ENCODE measurements around the gene MYO6.
A peak's percentile ranks its signal among the peaks of the same experiment; 100 is the strongest.

Gene MYO6

DNA sequence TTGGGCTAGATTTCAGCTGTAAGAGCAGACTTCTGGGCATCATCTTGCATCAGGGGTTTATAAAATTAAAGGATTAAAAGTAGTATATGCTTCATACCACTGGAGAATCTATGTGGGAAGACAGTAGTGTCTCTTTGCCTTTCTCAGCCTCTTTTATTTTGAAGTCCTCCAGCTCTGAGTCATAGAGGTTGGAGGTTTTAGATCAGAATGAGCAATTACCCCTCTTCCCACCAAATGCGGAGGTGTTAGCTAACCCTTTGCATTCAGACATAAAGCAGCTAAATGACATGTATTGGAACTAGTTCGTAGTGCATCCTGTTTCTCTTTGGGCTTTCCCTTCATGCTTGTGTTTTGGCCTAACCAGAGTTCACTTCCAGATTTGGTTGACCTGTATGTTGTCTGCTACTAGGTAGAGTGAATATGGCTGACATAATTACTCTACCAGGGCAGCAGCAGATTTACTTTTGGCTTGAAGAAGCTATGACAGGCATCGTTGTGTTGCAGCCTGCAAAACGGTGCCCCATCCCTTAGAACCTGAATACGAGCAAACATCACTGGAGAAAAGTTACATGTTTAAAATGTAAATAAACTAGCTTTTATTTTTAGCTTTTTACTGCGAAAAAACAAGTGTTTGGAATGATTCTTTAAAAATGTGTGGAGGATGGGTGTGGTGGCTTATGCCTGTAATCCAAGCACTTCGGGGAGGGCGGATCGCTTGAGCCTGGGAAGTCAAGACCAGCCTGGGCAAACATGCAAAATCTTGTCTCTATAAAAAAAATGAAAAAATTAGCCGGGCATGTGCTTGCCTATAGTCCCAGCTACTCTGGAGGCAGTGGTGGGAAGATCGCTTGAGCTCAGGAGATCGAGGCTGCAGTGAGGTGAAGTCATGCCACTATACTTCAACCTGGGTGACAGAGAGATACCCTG is 82.2 kb downstream of the MYO6 start:
- no peak for DNase-seq

DNA sequence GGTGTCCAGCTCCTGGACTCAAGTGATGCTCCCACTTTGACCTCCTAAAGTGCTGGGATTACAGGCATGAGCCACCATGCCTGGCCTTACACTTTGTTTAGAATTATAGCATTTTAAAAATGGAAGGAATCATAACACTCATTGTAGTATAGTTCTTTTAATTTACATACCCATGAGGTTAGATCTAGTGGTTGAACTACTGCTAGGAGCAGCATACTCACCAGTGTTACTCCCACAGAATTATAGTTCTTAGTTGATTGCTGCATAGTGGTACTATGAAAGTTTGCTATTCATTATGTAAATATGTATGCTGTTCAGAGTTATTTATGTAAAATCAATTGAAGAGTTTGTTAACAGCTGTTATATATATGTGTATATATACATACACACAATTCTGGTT is 85.4 kb downstream of the MYO6 start:
- DNase-seq, result no peak

DNA sequence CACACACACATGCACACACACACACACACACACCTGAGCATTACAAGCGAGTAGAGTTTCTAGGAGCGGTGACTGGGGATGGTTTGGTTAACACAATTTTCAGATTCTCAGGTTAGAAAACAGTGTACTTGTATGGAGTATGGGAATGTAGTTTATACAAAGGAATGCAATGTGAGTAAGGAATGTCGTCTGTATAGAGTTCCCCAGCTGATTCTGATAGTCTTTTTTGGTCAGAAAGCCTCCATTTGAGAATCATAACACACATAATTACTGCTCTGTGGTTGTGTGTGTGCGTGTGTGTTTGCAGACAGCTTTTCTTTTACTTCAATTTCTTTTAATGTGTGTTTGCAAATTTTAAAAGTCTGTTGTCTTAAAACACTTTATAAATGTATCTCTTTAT is 93.2 kb downstream of the MYO6 start:
- no peak for DNase-seq

DNA sequence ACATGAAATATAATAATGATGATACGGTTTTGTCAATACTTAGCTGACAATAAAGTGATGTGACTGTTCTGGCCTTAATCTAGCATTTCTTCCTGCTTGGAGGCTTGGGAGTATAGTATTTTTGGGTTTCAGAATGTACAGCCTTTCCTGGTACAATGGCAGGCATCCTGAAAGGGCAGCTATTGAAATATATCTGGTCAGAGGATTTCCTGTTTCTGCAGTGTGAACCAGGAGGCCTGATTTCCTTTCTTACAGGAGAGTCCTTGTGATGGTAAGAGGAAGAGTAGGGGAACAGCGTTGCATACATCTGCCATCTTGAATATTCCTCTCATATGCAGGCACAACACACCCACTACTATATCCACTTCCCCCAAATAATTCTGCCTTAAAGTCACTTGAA is 93.7 kb downstream of the MYO6 start:
- no peak for DNase-seq

DNA sequence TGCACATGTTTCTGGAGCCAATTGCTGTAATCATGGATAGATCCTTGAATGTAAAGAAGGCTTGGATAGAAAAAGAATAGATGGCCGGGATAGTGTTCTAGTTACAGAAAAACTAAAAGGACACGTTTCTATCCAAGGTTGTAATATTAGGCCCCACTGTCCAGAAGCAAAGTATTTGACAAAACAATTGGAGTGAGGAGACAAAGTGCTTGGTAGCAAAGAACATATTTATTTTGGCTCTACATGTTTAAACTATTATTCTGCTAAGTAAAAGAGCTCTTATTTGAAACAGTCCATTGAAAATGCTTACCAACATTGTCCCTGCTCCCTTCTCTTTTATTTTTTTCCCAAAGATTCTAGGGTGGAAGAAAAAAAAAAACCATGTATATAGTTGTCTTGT is 94.4 kb downstream of the MYO6 start:
- no peak for DNase-seq

DNA sequence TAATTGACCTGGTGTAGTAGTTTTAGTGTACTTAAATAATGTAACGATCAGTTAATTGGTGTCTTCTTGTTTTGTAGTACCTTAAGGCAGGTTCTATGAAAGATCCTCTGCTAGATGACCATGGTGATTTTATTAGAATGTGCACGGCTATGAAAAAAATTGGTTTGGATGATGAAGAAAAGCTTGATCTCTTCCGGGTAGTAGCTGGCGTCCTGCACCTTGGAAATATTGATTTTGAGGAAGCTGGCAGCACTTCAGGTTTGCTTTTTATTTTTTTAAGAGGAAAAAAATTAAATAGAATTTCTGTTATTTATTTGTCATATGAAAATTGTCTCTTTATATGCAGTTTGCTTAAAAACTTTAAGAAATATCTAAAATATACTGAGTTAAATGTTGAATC is 99.2 kb downstream of the MYO6 start:
- no peak for DNase-seq

DNA sequence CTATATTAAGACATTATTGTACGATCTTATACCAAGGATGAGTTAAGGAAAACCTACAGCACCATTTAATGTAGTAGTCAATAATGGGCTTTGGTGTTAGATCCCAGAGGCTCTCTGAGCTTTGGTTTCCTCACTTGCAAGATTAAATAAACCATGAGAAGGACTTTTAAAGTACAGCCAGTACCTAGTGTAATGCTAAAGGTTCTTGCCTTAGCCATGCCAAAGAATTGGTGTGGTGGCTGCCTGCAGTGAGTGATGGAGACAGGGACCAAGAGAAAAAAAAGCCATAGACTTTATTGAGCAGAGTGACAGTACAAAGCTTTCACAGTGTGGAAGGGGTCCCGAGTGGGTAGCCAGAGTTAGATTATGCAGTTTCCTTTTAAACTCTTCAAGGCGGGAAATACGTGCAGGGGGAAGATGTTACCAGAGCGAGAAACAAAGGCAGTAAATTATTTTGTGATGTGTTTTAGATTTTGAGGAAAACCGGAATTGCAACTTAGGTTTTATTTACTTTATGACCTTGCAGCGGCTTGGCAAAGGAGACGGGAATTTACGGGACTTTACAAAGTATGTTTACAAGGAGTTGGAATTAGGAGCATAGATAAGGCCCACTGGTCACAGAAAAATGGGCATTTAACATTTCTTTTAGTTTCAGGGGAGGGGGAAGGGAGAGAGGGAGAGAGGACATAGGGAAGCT is 100.4 kb downstream of the MYO6 start:
- DNase-seq, result no peak

DNA sequence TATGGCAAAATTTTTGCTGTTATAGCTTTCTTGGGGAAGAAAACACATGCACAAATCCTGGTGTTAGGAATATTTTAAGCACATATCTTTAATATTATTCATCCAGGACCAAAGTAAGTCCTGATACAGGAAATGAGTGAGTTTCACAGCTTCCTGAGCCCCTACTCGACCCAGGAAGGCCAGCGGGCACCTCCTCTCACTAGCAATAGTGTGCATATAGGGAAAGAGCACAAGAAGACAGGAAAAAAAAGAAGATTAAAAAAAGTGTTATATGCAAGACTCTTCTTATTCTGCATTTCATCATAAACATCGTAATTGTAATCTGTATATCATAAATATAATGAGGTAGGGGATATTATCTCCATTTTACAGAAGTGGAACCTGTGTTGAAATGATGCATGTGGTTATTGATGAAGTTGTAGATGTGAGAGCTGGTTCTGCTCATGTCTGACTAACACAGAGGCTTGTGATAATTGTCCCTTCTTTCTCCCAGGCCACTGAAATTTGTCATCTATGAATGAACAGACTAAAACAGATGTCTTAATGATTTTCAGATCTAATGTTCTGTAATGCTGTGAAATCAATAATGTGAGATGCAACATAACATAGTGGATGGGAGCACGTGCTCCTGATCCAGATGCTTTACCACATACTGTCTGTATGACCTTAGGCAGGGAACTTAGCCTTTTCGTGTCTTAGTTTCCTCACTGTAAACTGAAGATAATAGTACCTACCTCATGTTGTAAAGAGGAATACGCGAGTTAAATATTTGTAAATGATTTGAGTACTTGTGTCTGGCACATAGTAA is 101.2 kb downstream of the MYO6 start:
- no peak for DNase-seq

DNA sequence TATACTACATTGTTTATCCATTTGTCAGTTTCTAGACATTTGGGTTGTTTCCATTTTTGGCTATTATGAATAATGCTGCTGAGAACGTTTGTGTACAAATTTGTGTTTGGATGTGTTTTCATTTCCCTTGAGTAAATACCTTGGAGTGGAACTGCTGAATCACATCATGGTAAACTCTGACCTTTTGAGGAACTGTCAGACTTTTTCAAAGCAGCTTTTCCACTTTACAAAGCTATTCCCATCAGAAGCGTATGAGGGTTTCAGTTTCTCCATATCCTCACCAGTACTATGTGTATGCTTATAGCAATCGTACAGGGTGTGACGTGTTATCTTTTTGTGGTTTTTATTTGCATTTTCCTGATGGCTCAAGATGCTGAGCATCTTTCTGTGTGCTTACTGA is 103.7 kb downstream of the MYO6 start:
- no peak for DNase-seq

DNA sequence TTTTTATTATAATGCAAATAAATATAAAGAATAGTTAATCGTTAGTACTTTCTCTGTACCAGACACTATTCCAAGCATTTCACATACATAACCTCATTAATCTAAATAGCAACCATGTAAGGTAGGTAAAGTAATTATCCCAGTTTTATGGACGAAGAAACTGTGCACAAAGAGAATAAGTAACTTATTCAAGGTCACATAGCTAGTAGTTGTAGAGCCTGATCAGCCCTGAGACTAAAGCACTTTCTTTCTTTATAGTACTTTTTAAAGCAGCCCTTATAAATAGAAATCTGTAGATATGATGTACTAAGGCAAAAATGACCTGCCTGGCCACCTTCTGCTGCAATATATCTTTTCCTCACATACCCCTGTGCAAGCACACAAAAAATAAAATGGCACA is 104.8 kb downstream of the MYO6 start:
- DNase-seq, result no peak

DNA sequence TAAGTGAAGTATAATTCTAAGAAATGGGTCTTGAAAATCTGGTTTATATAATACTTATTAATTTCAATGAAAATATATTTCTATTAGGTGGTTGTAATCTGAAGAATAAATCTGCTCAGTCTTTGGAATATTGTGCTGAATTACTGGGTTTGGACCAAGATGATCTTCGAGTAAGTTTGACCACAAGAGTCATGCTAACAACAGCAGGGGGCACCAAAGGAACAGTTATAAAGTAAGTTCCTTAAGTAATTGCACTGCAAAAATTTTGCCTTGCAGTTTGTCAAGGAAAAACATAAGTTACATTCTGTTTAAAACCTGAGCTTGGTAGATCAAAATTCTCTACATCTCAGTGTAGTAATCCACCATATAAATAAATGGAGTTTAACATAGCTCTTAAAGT is 106.0 kb downstream of the MYO6 start:
- no peak for DNase-seq

DNA sequence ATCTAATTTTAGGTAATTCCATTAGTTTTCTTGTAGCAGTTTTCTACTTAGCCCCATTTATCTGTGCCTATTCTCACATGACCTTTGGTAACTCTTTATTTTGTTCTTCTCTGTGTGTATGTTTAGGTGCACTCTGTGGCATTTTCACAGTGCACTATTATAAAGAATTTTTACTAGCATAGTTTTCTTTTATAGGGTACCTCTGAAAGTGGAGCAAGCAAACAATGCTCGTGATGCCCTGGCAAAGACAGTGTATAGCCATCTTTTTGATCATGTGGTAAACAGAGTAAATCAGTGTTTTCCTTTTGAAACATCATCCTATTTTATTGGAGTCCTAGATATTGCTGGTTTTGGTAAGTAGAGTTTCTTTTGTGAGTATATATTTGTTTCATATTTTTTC is 107.9 kb downstream of the MYO6 start:
- no peak for DNase-seq

DNA sequence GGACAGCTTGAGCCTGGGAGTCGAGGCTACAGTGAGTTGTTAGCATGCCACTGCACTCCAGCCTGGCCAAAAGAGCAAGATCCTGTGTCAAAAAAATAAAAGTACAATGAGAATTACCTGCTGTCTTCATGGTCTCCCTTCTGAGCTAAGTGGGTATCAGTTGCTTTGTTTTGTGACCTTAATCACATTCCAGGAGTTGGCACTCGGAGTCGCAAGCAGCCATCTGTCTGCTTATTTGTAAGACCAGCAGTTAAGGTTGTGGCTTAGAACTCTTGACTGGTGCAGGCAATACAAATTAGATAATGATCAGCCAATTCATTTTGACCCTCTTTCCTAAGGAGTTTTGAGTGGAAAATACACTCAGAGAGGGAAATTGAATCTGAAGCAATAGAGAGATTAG is 114.0 kb downstream of the MYO6 start:
- DNase-seq, result no peak

DNA sequence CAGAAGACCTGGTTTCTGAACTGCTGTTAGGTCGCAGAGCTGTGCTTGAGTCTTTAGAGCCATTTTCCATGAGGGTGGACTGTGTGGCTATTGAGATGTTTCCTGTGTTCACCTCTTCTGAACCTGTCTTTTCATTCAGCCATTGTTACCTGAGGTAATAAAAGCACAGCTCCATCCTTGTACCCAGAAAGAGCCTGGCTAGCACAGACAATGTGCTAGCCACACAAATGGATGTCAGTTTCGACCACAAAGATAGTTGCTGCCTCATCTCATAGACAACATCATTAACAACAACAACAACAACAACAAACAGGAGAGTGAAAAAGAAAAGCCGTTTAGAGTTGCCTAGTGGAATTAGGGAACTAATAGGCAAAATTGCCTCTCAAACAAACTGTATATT is 114.7 kb downstream of the MYO6 start:
- no peak for DNase-seq

DNA sequence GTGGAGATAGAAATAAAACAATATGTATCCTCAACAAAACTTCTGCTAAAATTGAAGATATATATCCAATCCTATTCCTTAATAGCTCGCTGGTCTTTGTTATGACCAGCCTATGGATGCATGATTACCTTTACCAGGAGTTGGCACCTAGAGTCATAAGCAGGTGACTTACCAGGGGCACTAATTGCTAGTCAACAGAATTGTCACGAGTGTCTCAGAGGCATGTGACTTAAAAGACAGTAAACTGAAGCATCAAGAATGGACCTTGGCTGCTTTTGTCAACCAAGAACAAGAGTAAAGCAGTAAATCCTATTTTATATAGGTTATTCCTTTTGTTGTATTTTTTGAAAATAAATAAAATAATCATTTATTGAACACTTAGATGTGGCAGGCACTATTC is 115.4 kb downstream of the MYO6 start:
- no peak for DNase-seq

DNA sequence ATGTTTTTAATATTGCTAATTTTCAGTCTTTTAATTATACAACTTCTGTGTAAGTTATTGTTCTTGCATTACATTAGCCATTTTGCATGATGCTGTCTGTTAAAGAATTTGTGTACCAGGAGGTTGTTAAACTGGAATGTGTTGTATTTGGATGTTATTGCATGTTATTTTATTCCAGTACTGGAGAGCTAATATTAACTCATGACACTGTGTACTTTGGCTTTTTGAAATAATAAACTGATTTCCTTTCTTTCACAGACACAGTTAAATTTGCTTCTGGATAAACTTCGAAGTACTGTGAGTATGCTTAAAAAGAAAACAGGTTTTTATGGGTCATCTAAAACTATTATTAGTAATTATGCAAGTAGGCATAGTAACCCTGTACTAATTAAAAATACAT is 121.3 kb downstream of the MYO6 start:
- no peak for DNase-seq

DNA sequence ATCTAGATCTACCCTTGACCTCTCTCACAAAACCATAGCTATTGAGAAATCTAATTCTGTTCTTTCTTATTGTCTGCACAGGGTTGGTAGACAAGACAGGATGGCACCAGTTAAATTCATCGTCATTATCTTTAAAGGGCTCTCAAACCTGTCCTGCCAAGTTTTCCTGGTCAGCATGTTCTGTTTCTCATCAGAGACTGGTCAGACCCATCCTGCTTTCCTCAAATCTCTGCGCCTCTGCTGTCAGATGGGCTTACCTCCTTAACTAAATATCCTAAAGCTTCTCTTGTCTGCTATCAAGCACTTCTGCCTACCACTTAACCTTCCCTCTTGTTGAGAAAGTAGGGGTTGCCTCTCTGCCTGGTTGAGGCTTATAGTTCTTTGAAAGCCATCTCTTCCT is 125.2 kb downstream of the MYO6 start:
- no peak for DNase-seq

DNA sequence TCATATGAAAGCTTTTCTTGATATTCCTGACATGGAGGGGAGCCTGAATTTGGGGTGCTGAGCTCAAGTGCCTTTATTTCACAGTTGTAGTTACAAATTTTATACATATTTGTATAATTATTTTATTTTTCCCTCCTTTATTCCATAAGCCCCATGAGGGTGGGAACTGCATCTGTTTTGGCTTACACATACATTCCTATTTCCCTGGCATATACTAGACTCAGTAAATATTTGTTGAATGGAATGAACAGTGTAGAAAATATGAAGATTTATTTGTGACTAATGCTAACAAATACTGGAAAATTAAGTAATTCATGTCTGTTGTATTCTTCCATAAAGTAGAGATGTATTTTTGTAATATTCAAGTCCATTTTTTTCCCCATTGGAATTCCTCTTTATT is 127.1 kb downstream of the MYO6 start:
- no peak for DNase-seq

DNA sequence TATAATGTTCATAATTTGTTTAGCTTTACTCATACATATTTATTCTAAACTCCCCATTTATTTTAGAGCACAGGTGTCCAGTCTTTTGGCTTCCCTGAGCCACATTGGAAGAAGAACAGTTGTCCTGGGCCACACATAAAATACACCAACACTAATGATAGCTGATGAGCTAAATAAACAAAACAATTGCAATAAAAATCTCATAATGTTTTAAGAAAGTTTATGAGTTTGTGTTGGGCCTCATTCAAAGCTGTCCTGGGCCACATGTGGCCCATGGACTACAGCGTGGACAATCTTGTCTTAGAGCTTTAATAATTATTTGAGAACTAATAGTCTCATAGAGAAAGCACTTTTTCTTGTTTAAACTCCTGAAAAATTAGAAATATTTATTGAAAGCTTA is 131.3 kb downstream of the MYO6 start:
- no peak for DNase-seq

DNA sequence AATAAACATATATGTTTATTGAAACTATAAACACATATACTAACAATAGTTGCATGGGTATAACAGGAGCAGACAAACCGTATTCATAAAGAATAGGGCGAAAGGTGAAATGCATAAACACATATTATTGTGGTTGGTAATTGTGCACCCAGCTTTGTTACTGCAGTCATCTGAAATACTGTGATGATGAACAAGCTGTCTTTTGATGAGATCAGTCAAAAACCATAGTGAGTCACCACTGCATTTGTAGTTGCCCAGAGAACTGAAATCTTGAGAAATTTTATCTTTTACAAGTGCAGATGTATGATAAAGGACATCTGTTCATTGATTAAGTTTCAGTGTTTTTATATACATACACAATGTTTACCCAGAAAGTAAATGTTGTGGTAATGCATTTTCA is 133.7 kb downstream of the MYO6 start:
- no peak for DNase-seq

DNA sequence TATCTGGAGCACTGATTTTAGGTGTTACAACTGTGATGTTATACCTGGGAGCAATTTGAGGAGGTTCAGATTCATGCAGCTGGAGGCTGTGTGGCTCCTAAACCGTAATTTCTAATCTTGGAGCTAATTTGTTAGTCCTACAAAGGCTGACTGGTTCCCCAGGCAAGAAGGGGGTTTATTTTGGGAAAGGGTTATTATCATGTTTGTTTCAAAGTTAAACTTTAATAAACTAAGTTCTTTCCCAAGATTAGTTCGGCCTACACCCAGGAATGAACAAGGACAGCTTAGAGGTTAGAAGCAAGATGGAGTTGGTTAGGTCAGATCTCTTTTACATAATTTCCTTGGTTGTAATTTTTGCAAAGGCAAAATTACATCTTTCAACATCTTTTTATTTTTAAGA is 135.8 kb downstream of the MYO6 start:
- no peak for DNase-seq

DNA sequence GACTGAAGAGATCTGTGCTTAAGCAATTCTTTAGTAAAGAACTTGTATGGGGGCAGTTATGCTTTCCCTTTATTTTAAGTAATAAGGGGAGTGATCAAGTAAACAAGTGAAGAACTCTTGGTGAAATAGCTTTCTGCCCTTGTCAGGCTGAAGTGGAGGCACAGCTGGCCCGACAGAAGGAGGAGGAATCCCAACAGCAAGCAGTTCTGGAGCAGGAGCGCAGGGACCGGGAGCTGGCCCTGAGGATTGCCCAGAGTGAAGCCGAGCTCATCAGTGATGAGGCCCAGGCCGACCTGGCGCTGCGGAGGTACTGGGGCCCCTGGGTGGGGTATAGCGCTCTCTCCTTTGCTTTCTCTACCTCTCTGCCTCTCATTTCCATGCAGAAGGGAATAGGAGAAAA is 143.3 kb downstream of the MYO6 start:
- no peak for DNase-seq

DNA sequence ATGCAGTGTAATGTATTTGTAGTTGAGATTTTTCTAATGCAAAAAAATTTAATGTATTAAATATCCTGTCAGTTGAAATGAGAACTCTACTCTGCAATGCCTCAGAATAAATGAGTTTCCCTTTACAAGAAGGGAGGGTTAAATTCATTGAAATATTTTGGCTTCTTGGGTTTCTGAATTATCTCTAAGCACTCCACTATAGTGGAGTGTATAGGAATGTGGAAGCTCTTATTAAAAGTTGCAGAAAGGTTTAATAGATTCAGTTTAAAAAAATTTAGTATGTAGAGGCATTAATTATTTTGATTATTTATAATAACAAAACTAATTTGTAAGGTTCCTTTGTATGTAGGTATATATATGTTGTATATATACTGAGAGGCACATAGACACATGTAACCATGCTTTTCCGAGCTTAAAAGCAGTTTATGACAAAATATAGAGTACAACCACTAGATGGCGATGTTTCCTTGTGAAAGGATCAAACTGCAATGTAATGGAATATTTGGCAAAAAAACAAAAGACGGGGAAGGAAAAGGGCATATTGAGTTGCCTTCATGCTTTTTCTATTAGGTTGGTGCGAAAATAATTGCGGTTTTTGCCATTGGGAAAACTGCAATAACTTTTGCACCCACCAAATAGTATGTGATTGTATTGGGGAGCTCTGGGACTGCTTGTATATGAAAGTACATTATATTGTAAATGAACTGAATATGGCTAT is 144.2 kb downstream of the MYO6 start:
- peak; percentile 24 for DNase-seq
